Kidney (tissue), 14 donors: ENCODE results near the gene DNAAF2. TPM values are rescaled to one million over a fixed set of nuclear protein-coding genes. Genes with fewer than 3 reads are reported as not detected.

Experiments
- DNase-seq, 5 donors: peaks; one replicate each; pipeline ENCODE4 v3.0.0-alpha.2; 2013 to 2020
- FAIRE-seq: peaks from 2 replicates; lab custom pipeline; 2012; peaks lifted over from hg19 to GRCh38; lab: Jason Lieb, UNC
- H3K27ac ChIP-seq, 2 donors: one replicate each; pipeline ENCODE4 v1.7.0; 2013; ENCODE audit warnings: low read depth in 2 of 2, low read length in 2 of 2, inconsistent platforms in 1 of 2
- H3K27me3 ChIP-seq: one replicate; pipeline ENCODE4 v1.7.1; 2013; ENCODE audit warnings: low read length, inconsistent platforms; ENCODE audit not compliant: control insufficient read depth, insufficient read depth
- H3K36me3 ChIP-seq, 3 donors: one replicate each; pipeline versions ENCODE4 v1.7.0 to v1.7.1; 2013; ENCODE audit warnings: low read length in 3 of 3, control low read depth in 1 of 3, inconsistent platforms in 1 of 3; ENCODE audit not compliant: insufficient read depth in 3 of 3, control insufficient read depth in 2 of 3
- H3K4me1 ChIP-seq, 3 donors: one replicate each; pipeline versions ENCODE4 v1.7.0 to v1.7.1; 2013; ENCODE audit warnings: low read length in 3 of 3, inconsistent platforms in 1 of 3, low read depth in 1 of 3; ENCODE audit not compliant: control insufficient read depth in 2 of 3, insufficient read depth in 2 of 3
- H3K4me3 ChIP-seq, 3 donors: one replicate each; pipeline versions ENCODE4 v1.7.0 to v1.8.1; 2013; ENCODE audit warnings: low read length in 3 of 3, control low read depth in 1 of 3, inconsistent platforms in 1 of 3
- H3K9ac ChIP-seq, 3 donors: one replicate each; pipeline versions ENCODE4 v1.7.0 to v1.7.1; 2013; ENCODE audit warnings: low read length in 3 of 3, control low read depth in 1 of 3, inconsistent platforms in 1 of 3
- H3K9me3 ChIP-seq, 3 donors: one replicate each; pipeline versions ENCODE4 v1.7.0 to v1.7.1; 2013; ENCODE audit warnings: low read length in 3 of 3, control low read depth in 1 of 3, inconsistent platforms in 1 of 3; ENCODE audit not compliant: control insufficient read depth in 2 of 3, insufficient read depth in 1 of 3
- intact Hi-C: fragments of 100-400 bp; cut with DNase I; formaldehyde crosslinking; loops from one replicate; pipeline ENCODE4 v1.11.1; 2022
- polyA plus RNA-seq: library from polyadenylated mRNA; stranded (reverse); fragments of 350-450 nt; fragmentation: Illumina TruSeq; extraction: RNeasy Lipid Tissue Mini Kit (QIAGEN cat#74804); gene quantifications from one replicate; pipeline ENCODE4 v1.2.3, GENCODE V29; 2014; ENCODE audit warnings: low read depth, low replicate concordance; ENCODE audit not compliant: insufficient read depth
- total RNA-seq: library from RNA; stranded (reverse); fragmentation: NEBNext Ultra II Directional; extraction: Animal tissue kit (Norgen Biotek cat#: 25700); gene quantifications from one replicate; pipeline ENCODE4 v1.2.1, GENCODE V29; 2021
- TF ChIP-seq, protein P1 (sequence below): IDR thresholded peaks from 3 replicates; pipeline ENCODE4 v1.5.1; 2012; ENCODE audit warnings: mild to moderate bottlenecking, moderate library complexity, borderline replicate concordance; ENCODE audit not compliant: insufficient read depth; ENCODE audit errors: extremely low read depth
- donor health status: control.
- donor health status: control.
- donor health status: control.
- donor health status: control.
- donor health status: control.
- donor health status: DM: yes; HTN: yes; CAD: no.
- donor health status: Normal renal cell carcinoma (clear cell type).

The DNAAF2 gene
- total and polyA plus RNA-seq, 2 donors from 2014 or later = 6.9 to 7.7 TPM

DNA sequence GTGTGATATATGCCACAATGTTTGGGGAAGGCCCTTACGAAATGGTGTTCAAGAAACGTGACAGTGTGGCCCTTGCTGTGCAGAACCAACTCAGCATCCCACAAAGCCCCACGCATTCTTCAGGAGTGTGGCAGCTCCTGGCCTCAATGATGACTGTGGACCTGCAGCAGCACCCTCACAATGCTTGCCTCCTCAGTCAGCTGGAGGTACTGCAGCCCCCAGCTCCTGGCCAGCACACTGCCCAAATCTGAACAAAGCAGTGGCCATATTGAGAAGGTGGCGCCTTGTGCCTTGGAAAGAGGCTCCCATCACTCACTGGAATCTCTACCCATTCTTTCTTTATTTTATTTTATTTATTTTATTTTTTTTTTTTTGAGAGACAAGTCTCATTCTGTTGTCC, 42.6 kb upstream of the DNAAF2 start:
- FAIRE-seq = no peak

DNA sequence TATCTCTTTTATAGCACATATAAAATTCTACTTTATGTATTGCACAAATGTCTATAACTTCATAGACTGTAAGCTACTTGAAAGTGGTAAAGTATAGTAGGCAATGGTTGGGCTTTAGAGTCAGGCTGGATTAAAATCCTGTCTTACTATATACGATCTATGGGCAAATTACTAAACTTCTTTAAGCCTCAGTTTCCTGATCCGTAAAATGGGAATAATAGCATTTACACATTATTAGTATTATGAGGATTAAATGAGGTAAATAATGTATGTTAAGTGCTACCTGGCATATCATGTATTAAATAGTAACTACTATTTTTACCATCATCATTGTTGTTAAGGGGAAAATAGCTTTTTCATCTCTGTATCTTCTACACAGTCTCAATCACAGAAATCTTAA, 38.5 kb upstream of the DNAAF2 start:
- no peak overlapping the region for H3K9ac ChIP-seq
- no peak overlapping the region for H3K27ac ChIP-seq
- FAIRE-seq = no peak
- intact Hi-C loops = no loop called here
- no peaks in the 10 kb centered on the region for H3K27me3 ChIP-seq
- no peak overlapping the region for H3K4me3 ChIP-seq
- no peak for DNase-seq
- no peaks in the 10 kb centered on the region for H3K9me3 ChIP-seq
- TF ChIP-seq, protein P1, sequence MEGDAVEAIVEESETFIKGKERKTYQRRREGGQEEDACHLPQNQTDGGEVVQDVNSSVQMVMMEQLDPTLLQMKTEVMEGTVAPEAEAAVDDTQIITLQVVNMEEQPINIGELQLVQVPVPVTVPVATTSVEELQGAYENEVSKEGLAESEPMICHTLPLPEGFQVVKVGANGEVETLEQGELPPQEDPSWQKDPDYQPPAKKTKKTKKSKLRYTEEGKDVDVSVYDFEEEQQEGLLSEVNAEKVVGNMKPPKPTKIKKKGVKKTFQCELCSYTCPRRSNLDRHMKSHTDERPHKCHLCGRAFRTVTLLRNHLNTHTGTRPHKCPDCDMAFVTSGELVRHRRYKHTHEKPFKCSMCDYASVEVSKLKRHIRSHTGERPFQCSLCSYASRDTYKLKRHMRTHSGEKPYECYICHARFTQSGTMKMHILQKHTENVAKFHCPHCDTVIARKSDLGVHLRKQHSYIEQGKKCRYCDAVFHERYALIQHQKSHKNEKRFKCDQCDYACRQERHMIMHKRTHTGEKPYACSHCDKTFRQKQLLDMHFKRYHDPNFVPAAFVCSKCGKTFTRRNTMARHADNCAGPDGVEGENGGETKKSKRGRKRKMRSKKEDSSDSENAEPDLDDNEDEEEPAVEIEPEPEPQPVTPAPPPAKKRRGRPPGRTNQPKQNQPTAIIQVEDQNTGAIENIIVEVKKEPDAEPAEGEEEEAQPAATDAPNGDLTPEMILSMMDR = no peak
- no peaks in the 10 kb centered on the region for H3K4me1 ChIP-seq
- H3K36me3 ChIP-seq = no peaks in the 10 kb centered on the region

More for the DNA sequence above, 42.6 kb upstream of the DNAAF2 start:
- no peaks in the 10 kb centered on the region for H3K36me3 ChIP-seq
- no peaks in the 10 kb centered on the region for H3K4me1 ChIP-seq
- H3K27me3 ChIP-seq = no peaks in the 10 kb centered on the region
- H3K27ac ChIP-seq = no peak overlapping the region
- H3K9me3 ChIP-seq = no peaks in the 10 kb centered on the region
- H3K9ac ChIP-seq = no peak overlapping the region
- TF ChIP-seq, protein P1 = no peak
- no peak overlapping the region for H3K4me3 ChIP-seq
- no peak for DNase-seq
- intact Hi-C loops = no loop called here

DNA sequence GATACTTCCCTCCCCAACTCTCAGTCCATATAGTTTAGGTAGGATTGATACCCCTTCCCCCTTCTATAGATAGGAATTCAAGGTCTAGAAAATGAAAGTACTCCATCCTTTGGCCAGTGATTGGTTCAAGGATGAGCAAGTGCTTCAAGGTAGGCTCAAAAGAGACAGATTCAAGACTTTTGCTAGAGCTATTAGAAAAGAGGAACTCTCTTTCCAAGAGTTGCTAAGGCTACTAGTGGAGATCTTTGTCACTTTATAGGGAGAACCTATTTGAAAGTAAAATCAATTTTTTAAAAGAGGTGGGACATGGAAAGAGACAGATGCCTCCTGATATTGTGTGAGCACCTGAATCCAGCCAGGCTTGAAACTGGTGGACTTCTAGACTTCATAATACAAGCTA, 35.4 kb upstream of the DNAAF2 start:
- TF ChIP-seq, protein P1 = no peak
- DNase-seq = no peak
- H3K4me3 ChIP-seq = no peak overlapping the region
- no peaks in the 10 kb centered on the region for H3K9me3 ChIP-seq
- FAIRE-seq = no peak
- H3K9ac ChIP-seq = no peak overlapping the region
- H3K27ac ChIP-seq = no peak overlapping the region
- intact Hi-C loops = no loop called here
- no peaks in the 10 kb centered on the region for H3K4me1 ChIP-seq
- H3K27me3 ChIP-seq = no peaks in the 10 kb centered on the region
- no peaks in the 10 kb centered on the region for H3K36me3 ChIP-seq
